HCT116 (cell line): ENCODE results near the gene CSNK2B.

Source experiments
- CEBPB ChIP-seq: IDR thresholded peaks from 2 replicates; pipeline ENCODE4 v1.6.1; 2012; ENCODE audit warnings: low read depth
- CTCF ChIP-seq, 3 experiments: fragments of 200-600 bp in 1 of 3; sonication (generic) in 1 of 3; IDR thresholded peaks in 2 of 3; conservative IDR thresholded peaks in 1 of 3; 2 replicates each; pipeline ENCODE4 v1.5.1; 2012 to 2017; ENCODE audit warnings: low read depth in 2 of 3, low read length in 2 of 3, antibody characterized with exemption in 1 of 3, borderline replicate concordance in 1 of 3, control low read depth in 1 of 3, mild to moderate bottlenecking in 1 of 3, mixed read lengths in 1 of 3, mixed run types in 1 of 3, moderate library complexity in 1 of 3; ENCODE audit not compliant: insufficient read depth in 1 of 3
- REST ChIP-seq: IDR thresholded peaks from 2 replicates; pipeline ENCODE4 v1.6.1; 2012; ENCODE audit warnings: low read depth

- TF ChIP-seq CEBPB (no peak), CTCF (IDR thresholded peaks at IDR 0.05 in 2 of 3, conservative IDR thresholded peaks at IDR 0.05 in 1 of 3; ENCODE audit: borderline replicate concordance in 1 of 3, insufficient read depth in 1 of 3, low read depth in 2 of 3, low read length in 2 of 3) (no peak), REST (no peak)
Measured at GRCh38 chr6:31651602-31652191, 14.2 kb upstream of the CSNK2B start.
